Memory B cell (primary cell): ENCODE results near the gene CD200R1L.

ENCODE experiments used
- ATAC-seq: fragments of 150-1000 bp; cut with Tn5 transposase; 2 replicates; pipeline ENCODE4 v1.10.0; 2021; ENCODE audit warnings: low read depth, mild to moderate bottlenecking, moderate library complexity
- DNase-seq, 2 donors: peaks; one replicate each; pipeline ENCODE4 v3.0.0; 2022; ENCODE audit warnings: low spot score in 2 of 2
- H3K27ac Mint-ChIP-seq: one replicate; pipeline ENCODE4 v1.8.0; 2022; ENCODE audit warnings: mild to moderate bottlenecking, moderate library complexity, mixed read lengths
- H3K27me3 Mint-ChIP-seq: one replicate; pipeline ENCODE4 v1.8.0; 2022; ENCODE audit warnings: mixed read lengths
- H3K36me3 Mint-ChIP-seq: one replicate; pipeline ENCODE4 v1.8.0; 2022; ENCODE audit warnings: mild to moderate bottlenecking, mixed read lengths
- H3K4me1 Mint-ChIP-seq: one replicate; pipeline ENCODE4 v1.8.0; 2022; ENCODE audit warnings: mixed read lengths
- H3K4me3 Mint-ChIP-seq: one replicate; pipeline ENCODE4 v1.8.0; 2022; ENCODE audit warnings: mild to moderate bottlenecking, moderate library complexity, mixed read lengths
- H3K9me3 Mint-ChIP-seq: one replicate; pipeline ENCODE4 v1.8.0; 2022; ENCODE audit warnings: mixed read lengths

Gene CD200R1L, protein sequence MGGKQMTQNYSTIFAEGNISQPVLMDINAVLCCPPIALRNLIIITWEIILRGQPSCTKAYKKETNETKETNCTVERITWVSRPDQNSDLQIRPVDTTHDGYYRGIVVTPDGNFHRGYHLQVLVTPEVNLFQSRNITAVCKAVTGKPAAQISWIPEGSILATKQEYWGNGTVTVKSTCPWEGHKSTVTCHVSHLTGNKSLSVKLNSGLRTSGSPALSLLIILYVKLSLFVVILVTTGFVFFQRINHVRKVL

GRCh38 chr3:112846764-112847163 lies at the start of gene CD200R1L:
Gene CD200R1L, minus strand, starts transcription at chr3:112846864. Its CDS starts 17,497 bp downstream, at chr3:112829367.
- ATAC-seq = no peak
- no peaks in the 10 kb centered on the region for H3K27me3 Mint-ChIP-seq
- peaks cover 19% of the 10 kb centered on the region for H3K9me3 Mint-ChIP-seq
- peaks cover 21% of the 10 kb centered on the region for H3K4me1 Mint-ChIP-seq
- DNase-seq = no peak
- peak within 1 kb of the TSS; percentile 79 for H3K27ac Mint-ChIP-seq
- peaks cover 15% of the 10 kb centered on the region for H3K36me3 Mint-ChIP-seq
- H3K4me3 Mint-ChIP-seq = peak within 1 kb of the TSS; percentile 25

DNA sequence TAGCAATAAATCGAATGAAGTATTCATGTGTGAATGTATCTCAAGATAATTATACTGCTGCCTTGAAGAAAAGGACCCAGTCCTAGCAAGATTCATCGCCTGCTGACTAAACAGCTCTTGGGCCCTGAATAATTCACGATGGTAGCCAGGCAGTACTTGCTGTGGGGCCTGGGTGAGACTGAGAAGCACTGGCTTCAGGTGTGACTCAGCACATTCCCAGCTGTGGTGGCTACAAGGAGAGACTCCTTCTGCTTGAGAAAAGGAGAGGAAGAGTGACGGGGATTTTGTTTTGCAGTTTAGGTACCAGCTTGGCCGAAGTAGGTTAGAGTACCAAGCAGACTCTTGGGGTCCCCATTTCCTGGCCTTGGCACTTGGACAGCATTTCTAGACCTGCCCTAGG lies 47.6 kb upstream of the CD200R1L start:
- ATAC-seq (no peak), DNase-seq (no peak)
- Mint-ChIP-seq H3K27me3 (no peaks in the 10 kb centered on the region), H3K36me3 (no peaks in the 10 kb centered on the region), H3K27ac (peak overlapping the region; percentile 60), H3K4me1 (peaks cover 10% of the 10 kb centered on the region), H3K4me3 (no peak overlapping the region), H3K9me3 (no peaks in the 10 kb centered on the region)

DNA sequence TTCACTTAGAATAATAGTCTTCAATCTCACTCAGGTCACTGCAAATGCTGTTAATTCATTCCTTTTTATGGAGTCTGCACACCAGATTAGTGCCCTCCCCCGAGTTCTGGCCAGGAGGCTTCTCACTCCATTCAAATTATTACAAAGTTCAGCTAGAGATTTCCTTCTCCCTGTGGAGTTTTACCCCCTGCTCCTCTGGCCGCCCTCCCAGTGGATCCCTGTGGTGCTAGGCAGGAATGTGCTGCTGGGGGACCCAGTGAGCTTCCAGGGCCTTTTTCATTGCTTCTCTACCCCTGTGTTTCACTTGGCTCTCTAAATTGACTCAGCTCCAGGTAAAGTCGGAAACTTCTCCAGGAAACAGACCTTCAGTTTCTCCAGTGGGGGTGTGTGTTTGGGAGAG lies 42.7 kb upstream of the CD200R1L start:
- no peaks in the 10 kb centered on the region for H3K36me3 Mint-ChIP-seq
- DNase-seq (no peak), ATAC-seq (no peak)
- H3K4me1 Mint-ChIP-seq = peaks cover 18% of the 10 kb centered on the region
- H3K9me3 Mint-ChIP-seq = no peaks in the 10 kb centered on the region
- no peak overlapping the region for H3K27ac Mint-ChIP-seq
- peak overlapping the region; percentile 55 for H3K4me3 Mint-ChIP-seq
- H3K27me3 Mint-ChIP-seq = no peaks in the 10 kb centered on the region

DNA sequence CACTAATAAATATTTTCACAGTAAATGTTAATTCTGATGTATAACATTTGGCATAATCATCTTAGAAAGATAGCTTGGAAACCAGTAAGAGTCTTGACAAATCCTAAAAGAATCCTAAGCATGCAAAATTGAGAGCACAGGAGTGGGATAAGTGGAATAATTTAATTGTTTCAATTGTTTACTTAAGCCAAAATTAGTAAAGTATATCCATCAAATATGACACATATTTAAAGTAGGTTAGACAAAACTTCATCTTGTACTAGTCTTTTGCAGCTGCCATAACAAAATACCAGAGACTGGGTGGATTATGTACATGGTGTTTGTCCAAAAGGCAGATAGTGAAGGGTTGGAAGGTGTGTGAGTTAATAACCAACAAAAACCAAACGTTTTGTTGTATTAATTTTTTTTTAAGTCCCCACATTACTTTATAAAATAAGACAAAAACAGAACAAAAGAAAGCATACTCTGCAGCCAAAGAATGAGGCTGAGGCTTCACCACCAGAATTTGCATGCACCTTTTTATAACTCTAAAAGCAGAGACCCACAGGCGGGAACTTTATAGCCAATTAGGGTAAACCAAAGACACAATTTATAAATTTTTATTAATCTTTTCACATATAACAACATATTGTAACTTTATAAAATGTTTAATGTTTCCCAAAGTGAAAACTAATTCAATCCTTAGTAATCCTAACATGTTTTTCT lies 41.9 kb upstream of the CD200R1L start:
- no peaks in the 10 kb centered on the region for H3K27me3 Mint-ChIP-seq
- H3K4me1 Mint-ChIP-seq = peaks cover 20% of the 10 kb centered on the region
- no peak overlapping the region for H3K27ac Mint-ChIP-seq
- ATAC-seq (peak; percentile 56), DNase-seq (no peak)
- peak overlapping the region; percentile 55 for H3K4me3 Mint-ChIP-seq
- H3K9me3 Mint-ChIP-seq = no peaks in the 10 kb centered on the region
- no peaks in the 10 kb centered on the region for H3K36me3 Mint-ChIP-seq

DNA sequence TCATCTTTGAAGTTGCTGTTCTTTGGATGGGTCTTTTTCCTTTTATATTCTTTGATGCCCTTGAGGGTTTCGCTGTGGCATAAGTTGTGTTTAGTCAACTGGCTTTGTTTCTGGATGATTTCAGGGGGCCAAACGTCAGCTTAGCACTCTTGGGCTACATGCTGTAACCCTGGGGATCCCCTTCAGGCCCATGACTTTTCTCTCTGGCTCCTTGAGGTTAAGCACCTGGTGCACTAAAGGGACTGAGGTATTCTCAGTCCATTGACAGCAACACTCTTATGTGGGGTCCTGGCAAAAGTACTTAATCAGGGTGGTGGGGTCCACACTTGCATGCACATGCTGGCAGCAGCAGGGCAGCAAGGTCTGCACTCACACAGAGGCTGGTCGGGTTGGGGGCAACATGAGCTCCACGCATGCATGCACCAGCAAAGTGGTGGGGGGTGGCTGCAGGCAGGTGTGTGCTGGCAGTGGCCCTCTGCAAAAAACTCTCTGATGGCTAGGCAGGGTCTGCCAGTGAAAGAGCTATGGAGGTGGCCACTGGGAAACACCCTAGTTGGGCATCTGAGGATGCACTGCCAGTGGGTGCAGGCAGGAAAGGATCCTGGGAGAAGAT lies 38.1 kb upstream of the CD200R1L start:
- H3K36me3 Mint-ChIP-seq = peaks cover 3% of the 10 kb centered on the region
- no peaks in the 10 kb centered on the region for H3K27me3 Mint-ChIP-seq
- H3K4me1 Mint-ChIP-seq = peaks cover 30% of the 10 kb centered on the region
- no peak overlapping the region for H3K27ac Mint-ChIP-seq
- no peak for DNase-seq
- no peak overlapping the region for H3K4me3 Mint-ChIP-seq
- H3K9me3 Mint-ChIP-seq = peaks cover 3% of the 10 kb centered on the region
- no peak for ATAC-seq

DNA sequence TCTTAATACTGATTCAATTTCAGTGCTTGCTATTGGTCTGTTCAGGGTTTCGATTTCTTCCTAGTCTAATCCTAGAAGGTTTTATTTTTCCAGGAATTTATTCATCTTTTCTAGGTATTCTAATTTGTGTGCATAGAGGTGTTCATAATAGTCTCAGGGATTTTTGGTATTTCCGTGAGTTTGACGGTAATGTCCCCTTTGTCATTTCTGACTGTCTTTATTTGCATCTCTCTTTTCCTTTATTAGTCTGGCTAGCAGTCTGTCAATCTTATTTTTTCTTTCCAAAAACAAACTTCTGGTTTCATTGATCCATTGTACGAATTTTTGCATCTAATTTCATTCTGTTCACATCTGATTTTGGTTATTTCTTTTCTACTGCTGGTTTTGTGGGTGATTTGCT lies 35.2 kb upstream of the CD200R1L start:
- H3K4me3 Mint-ChIP-seq = peak overlapping the region; percentile 56
- H3K9me3 Mint-ChIP-seq = peaks cover 4% of the 10 kb centered on the region
- DNase-seq (no peak), ATAC-seq (peak; percentile 29)
- H3K27ac Mint-ChIP-seq = no peak overlapping the region
- peaks cover 3% of the 10 kb centered on the region for H3K36me3 Mint-ChIP-seq
- H3K27me3 Mint-ChIP-seq = no peaks in the 10 kb centered on the region
- H3K4me1 Mint-ChIP-seq = peaks cover 18% of the 10 kb centered on the region

- DNase-seq (no peak), ATAC-seq (no peak)
- Mint-ChIP-seq H3K9me3 (peaks cover 7% of the 10 kb centered on the region), H3K4me1 (peaks cover 35% of the 10 kb centered on the region), H3K4me3 (no peak overlapping the region), H3K27ac (no peak overlapping the region), H3K36me3 (peaks cover 6% of the 10 kb centered on the region), H3K27me3 (no peaks in the 10 kb centered on the region)
Observed at GRCh38 chr3:112875561-112875960, 28.9 kb upstream of the CD200R1L start.

- peak; percentile 48 for ATAC-seq
- Mint-ChIP-seq H3K4me3 (peak overlapping the region; percentile 62), H3K9me3 (peaks cover 7% of the 10 kb centered on the region), H3K27ac (peak overlapping the region; percentile 73), H3K4me1 (peaks cover 31% of the 10 kb centered on the region), H3K27me3 (no peaks in the 10 kb centered on the region), H3K36me3 (peaks cover 3% of the 10 kb centered on the region)
- DNase-seq = no peak
Observed at GRCh38 chr3:112874725-112875124, 28.1 kb upstream of the CD200R1L start.

DNA sequence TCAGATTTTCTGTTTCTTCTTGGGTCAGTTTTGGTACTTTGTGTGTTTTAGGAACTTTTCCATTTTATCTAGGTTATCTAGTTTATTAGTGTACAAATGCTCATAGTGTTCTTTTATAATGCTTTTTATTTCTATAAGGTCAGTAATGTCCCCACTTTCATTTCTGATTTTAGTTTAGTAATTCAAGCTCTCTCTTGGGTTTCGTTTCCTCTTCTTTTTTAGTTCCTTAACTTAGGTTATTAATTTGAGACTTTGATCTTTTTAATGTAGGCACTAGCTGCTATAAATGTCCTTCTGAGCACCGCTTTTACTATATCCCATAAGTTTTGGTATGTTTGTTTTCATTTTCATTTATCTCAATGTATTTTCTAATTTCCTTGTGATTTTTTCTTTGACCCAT lies 27.0 kb upstream of the CD200R1L start:
- Mint-ChIP-seq H3K27ac (no peak overlapping the region), H3K36me3 (peaks cover 6% of the 10 kb centered on the region), H3K4me1 (peaks cover 29% of the 10 kb centered on the region), H3K4me3 (peak overlapping the region; percentile 77), H3K27me3 (no peaks in the 10 kb centered on the region), H3K9me3 (peaks cover 9% of the 10 kb centered on the region)
- ATAC-seq (peak; percentile 93), DNase-seq (no peak)

GRCh38 chr3:112871735-112872134 lies 25.1 kb upstream of the CD200R1L start:
- Mint-ChIP-seq H3K9me3 (peaks cover 13% of the 10 kb centered on the region), H3K4me1 (peaks cover 29% of the 10 kb centered on the region), H3K4me3 (no peak overlapping the region), H3K27me3 (no peaks in the 10 kb centered on the region), H3K27ac (no peak overlapping the region), H3K36me3 (peaks cover 7% of the 10 kb centered on the region)
- ATAC-seq = no peak
- no peak for DNase-seq

GRCh38 chr3:112865757-112866156 lies 19.1 kb upstream of the CD200R1L start:
- ATAC-seq (no peak), DNase-seq (no peak)
- peaks cover 10% of the 10 kb centered on the region for H3K9me3 Mint-ChIP-seq
- H3K27me3 Mint-ChIP-seq = no peaks in the 10 kb centered on the region
- H3K36me3 Mint-ChIP-seq = peaks cover 4% of the 10 kb centered on the region
- no peak overlapping the region for H3K4me3 Mint-ChIP-seq
- no peak overlapping the region for H3K27ac Mint-ChIP-seq
- peaks cover 3% of the 10 kb centered on the region for H3K4me1 Mint-ChIP-seq

GRCh38 chr3:112860898-112861297 lies 14.2 kb upstream of the CD200R1L start:
- H3K4me3 Mint-ChIP-seq = no peak overlapping the region
- DNase-seq (no peak), ATAC-seq (peak; percentile 40)
- H3K27ac Mint-ChIP-seq = no peak overlapping the region
- peaks cover 5% of the 10 kb centered on the region for H3K9me3 Mint-ChIP-seq
- H3K27me3 Mint-ChIP-seq = no peaks in the 10 kb centered on the region
- H3K36me3 Mint-ChIP-seq = no peaks in the 10 kb centered on the region
- peaks cover 26% of the 10 kb centered on the region for H3K4me1 Mint-ChIP-seq

- Mint-ChIP-seq H3K9me3 (peaks cover 13% of the 10 kb centered on the region), H3K27ac (peak overlapping the region; percentile 35), H3K27me3 (no peaks in the 10 kb centered on the region), H3K4me3 (no peak overlapping the region), H3K36me3 (peaks cover 2% of the 10 kb centered on the region), H3K4me1 (peaks cover 29% of the 10 kb centered on the region)
- no peak for DNase-seq
- ATAC-seq = peak; percentile 64
Observed at GRCh38 chr3:112858410-112859069, 11.9 kb upstream of the CD200R1L start.

DNA sequence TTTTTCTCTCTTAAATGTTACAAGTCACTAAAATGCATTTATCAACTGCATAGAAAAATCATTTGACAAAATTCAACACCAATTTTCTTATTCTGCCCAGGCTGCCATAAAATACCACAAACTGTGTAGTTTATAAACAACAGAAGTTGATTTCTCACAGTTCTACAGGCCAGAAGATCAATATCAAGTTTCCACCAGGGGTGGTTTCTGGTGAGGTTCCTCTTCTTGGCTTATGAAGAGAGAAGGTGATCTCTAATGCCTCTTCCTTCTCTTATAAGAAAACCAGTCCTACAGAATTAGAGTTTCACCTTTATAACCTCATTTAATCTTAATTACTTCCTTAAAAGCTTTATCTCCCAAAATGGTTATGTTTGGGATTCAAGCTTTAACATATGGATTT lies 10.9 kb upstream of the CD200R1L start:
- Mint-ChIP-seq H3K9me3 (peaks cover 13% of the 10 kb centered on the region), H3K36me3 (peaks cover 2% of the 10 kb centered on the region), H3K4me1 (peaks cover 29% of the 10 kb centered on the region), H3K4me3 (peak overlapping the region; percentile 24), H3K27me3 (no peaks in the 10 kb centered on the region), H3K27ac (peak overlapping the region; percentile 35)
- peak; percentile 41 for ATAC-seq
- no peak for DNase-seq
